BE2C (cell line): ENCODE measurements around the gene ABI2.

ENCODE experiments used
- DNase-seq: peaks from one replicate; pipeline ENCODE4 v3.0.0-alpha.2; 2020
- H3K27me3 ChIP-seq: fragments of 250-450 bp; sonication (Bioruptor Pico); 2 replicates; pipeline ENCODE4 v1.5.1; 2020; ENCODE audit warnings: mild to moderate bottlenecking
- H3K36me3 ChIP-seq: fragments of 250-450 bp; sonication (Bioruptor Pico); 2 replicates; pipeline ENCODE4 v1.5.1; 2020; ENCODE audit warnings: mild to moderate bottlenecking
- H3K4me1 ChIP-seq: fragments of 250-450 bp; sonication (Bioruptor Pico); 2 replicates; pipeline ENCODE4 v1.5.1; 2020
- H3K4me3 ChIP-seq: 2 replicates; pipeline ENCODE4 v1.5.1; 2011; ENCODE audit warnings: low read depth, low read length
- H3K9me3 ChIP-seq: fragments of 250-450 bp; sonication (Bioruptor Pico); 2 replicates; pipeline ENCODE4 v1.5.1; 2020
- TF ChIP-seq, protein P1 (sequence below): IDR thresholded peaks from 2 replicates; pipeline ENCODE4 v1.5.1; 2012; ENCODE audit warnings: mild to moderate bottlenecking, low read depth, low read length

The ABI2 gene

DNA sequence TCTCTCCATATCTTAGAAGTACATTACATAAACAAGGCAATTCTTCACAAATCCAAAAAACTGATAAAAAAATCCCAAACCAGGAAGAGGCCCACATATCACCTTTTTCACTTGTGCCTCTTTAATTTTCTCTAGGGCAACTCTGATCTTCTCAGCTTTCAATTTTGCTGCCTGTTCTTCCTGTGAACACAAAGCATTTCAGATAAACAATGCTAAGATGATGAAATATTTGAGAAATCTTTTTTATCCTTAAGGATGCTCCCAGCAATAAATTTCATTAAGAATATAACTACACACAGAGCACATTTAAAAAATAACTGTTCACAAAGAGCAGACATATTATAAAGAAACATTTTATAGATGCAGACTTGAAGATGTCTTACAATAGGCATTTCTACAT, 133.6 kb downstream of the ABI2 start:
- Histone ChIP-seq H3K27me3 (no peaks in the 10 kb centered on the region), H3K4me3 (no peak overlapping the region), H3K36me3 (peaks cover 3% of the 10 kb centered on the region; the same call in 1 of the 2 replicates), H3K4me1 (peaks cover 3% of the 10 kb centered on the region; the same call in 1 of the 2 replicates), H3K9me3 (no peaks in the 10 kb centered on the region)
- no peak for DNase-seq
- TF ChIP-seq, protein P1, sequence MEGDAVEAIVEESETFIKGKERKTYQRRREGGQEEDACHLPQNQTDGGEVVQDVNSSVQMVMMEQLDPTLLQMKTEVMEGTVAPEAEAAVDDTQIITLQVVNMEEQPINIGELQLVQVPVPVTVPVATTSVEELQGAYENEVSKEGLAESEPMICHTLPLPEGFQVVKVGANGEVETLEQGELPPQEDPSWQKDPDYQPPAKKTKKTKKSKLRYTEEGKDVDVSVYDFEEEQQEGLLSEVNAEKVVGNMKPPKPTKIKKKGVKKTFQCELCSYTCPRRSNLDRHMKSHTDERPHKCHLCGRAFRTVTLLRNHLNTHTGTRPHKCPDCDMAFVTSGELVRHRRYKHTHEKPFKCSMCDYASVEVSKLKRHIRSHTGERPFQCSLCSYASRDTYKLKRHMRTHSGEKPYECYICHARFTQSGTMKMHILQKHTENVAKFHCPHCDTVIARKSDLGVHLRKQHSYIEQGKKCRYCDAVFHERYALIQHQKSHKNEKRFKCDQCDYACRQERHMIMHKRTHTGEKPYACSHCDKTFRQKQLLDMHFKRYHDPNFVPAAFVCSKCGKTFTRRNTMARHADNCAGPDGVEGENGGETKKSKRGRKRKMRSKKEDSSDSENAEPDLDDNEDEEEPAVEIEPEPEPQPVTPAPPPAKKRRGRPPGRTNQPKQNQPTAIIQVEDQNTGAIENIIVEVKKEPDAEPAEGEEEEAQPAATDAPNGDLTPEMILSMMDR: no peak

DNA sequence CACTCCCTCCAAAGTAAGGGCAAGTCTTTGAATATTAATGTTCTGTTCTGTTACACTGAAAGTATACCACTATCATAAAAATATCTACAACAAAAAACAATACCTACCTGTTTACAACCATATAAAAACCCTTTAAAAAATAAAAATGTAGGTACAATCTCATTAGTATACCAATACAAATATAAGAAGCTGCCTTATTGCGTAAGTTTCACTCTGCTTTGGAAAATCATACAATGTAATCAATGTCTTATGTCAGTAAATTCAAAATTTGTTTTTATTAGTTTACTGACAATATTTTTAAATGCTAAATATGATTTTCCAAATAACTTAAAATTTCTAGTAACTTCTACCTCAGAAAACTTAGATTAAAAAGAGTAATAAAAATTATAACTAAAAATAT, 134.1 kb downstream of the ABI2 start:
- TF ChIP-seq, protein P1: no peak
- no peak overlapping the region for H3K4me3 ChIP-seq
- no peaks in the 10 kb centered on the region for H3K9me3 ChIP-seq
- no peaks in the 10 kb centered on the region for H3K27me3 ChIP-seq
- DNase-seq: no peak
- peaks cover 3% of the 10 kb centered on the region; the same call in 1 of the 2 replicates for H3K4me1 ChIP-seq
- H3K36me3 ChIP-seq: peaks cover 3% of the 10 kb centered on the region; the same call in 1 of the 2 replicates

- Histone ChIP-seq H3K27me3 (no peaks in the 10 kb centered on the region), H3K9me3 (no peaks in the 10 kb centered on the region), H3K36me3 (peaks cover 3% of the 10 kb centered on the region; the same call in 1 of the 2 replicates), H3K4me3 (no peak overlapping the region), H3K4me1 (peaks cover 3% of the 10 kb centered on the region; the same call in 1 of the 2 replicates)
- TF ChIP-seq, protein P1: no peak
- no peak for DNase-seq
Measured at GRCh38 chr2:203463266-203463678, 135.1 kb downstream of the ABI2 start.

GRCh38 chr2:203469546-203469945, 141.4 kb downstream of the ABI2 start:
- no peaks in the 10 kb centered on the region for H3K36me3 ChIP-seq
- no peaks in the 10 kb centered on the region for H3K27me3 ChIP-seq
- H3K9me3 ChIP-seq: no peaks in the 10 kb centered on the region
- no peaks in the 10 kb centered on the region for H3K4me1 ChIP-seq
- no peak overlapping the region for H3K4me3 ChIP-seq
- DNase-seq: no peak
- TF ChIP-seq, protein P1: no peak

- TF ChIP-seq, protein P1: no peak
- Histone ChIP-seq H3K27me3 (no peaks in the 10 kb centered on the region), H3K9me3 (no peaks in the 10 kb centered on the region), H3K36me3 (no peaks in the 10 kb centered on the region), H3K4me3 (no peak overlapping the region), H3K4me1 (no peaks in the 10 kb centered on the region)
- no peak for DNase-seq
Measured at GRCh38 chr2:203470371-203470770, 142.2 kb downstream of the ABI2 start.

GRCh38 chr2:203471323-203471722, 143.1 kb downstream of the ABI2 start:
- no peak for DNase-seq
- H3K9me3 ChIP-seq: no peaks in the 10 kb centered on the region
- H3K4me1 ChIP-seq: no peaks in the 10 kb centered on the region
- TF ChIP-seq, protein P1: no peak
- no peaks in the 10 kb centered on the region for H3K36me3 ChIP-seq
- no peak overlapping the region for H3K4me3 ChIP-seq
- no peaks in the 10 kb centered on the region for H3K27me3 ChIP-seq
